GM23338 (cell line): ENCODE data around the gene CYBA. TPM values are rescaled to one million over a fixed set of nuclear protein-coding genes. Genes with fewer than 3 reads are reported as not detected.

Experiments used
- ATAC-seq: fragments of 200-7000 bp; cut with Tn5 transposase; 3 replicates; pipeline ENCODE4 v1.9.1; 2020
- DNase-seq: peaks from one replicate; pipeline ENCODE4 v3.0.0-alpha.2; 2015; ENCODE audit warnings: low spot score
- H2AFZ ChIP-seq: fragments of 200-600 bp; sonication (generic); 2 replicates; pipeline ENCODE4 v1.8.0; 2016; ENCODE audit warnings: antibody characterized with exemption, mild to moderate bottlenecking, moderate library complexity
- H3F3A ChIP-seq: fragments of 200-600 bp; sonication (generic); replicated peaks from 2 replicates; pipeline ENCODE4 v1.8.0; 2017; ENCODE audit warnings: antibody characterized with exemption, mixed run types, low read depth
- H3K27ac ChIP-seq: fragments of 200-600 bp; sonication (generic); 2 replicates; pipeline ENCODE4 v1.6.1; 2016; ENCODE audit warnings: low read depth
- H3K27me3 ChIP-seq: fragments of 200-600 bp; sonication (generic); 2 replicates; pipeline ENCODE4 v1.8.0; 2016; ENCODE audit warnings: mild to moderate bottlenecking, mixed run types, moderate library complexity; ENCODE audit not compliant: insufficient read depth
- H3K36me3 ChIP-seq: fragments of 200-600 bp; sonication (generic); 2 replicates; pipeline ENCODE4 v1.8.0; 2016; ENCODE audit warnings: mild to moderate bottlenecking; ENCODE audit not compliant: insufficient read depth
- H3K4me1 ChIP-seq: fragments of 200-600 bp; sonication (generic); 2 replicates; pipeline ENCODE4 v1.8.0; 2016; ENCODE audit warnings: mild to moderate bottlenecking, moderate library complexity; ENCODE audit not compliant: insufficient read depth
- H3K4me2 ChIP-seq: fragments of 200-600 bp; sonication (generic); 2 replicates; pipeline ENCODE4 v1.7.1; 2017; ENCODE audit warnings: mixed run types
- H3K4me3 ChIP-seq: fragments of 200-600 bp; sonication (generic); 2 replicates; pipeline ENCODE4 v1.6.1; 2016; ENCODE audit warnings: mixed run types
- H3K79me2 ChIP-seq: fragments of 200-600 bp; sonication (generic); replicated peaks from 2 replicates; pipeline ENCODE4 v1.8.0; 2017; ENCODE audit warnings: mild to moderate bottlenecking; ENCODE audit not compliant: insufficient read depth
- H3K9me2 ChIP-seq: fragments of 200-600 bp; sonication (generic); 2 replicates; pipeline ENCODE4 v1.8.0; 2017; ENCODE audit not compliant: insufficient read depth
- H4K20me1 ChIP-seq: fragments of 200-600 bp; sonication (generic); replicated peaks from 2 replicates; pipeline ENCODE4 v1.8.0; 2017; ENCODE audit warnings: mild to moderate bottlenecking; ENCODE audit not compliant: insufficient read depth
- H3K27ac Mint-ChIP-seq: 2 replicates; pipeline ENCODE4 v1.8.0; 2020; ENCODE audit warnings: inconsistent platforms, mild to moderate bottlenecking, moderate library complexity, mixed read lengths
- H3K27me3 Mint-ChIP-seq: 3 replicates; pipeline ENCODE4 v1.8.0; 2022; ENCODE audit warnings: low read depth, mild to moderate bottlenecking, moderate library complexity, mixed read lengths, inconsistent platforms; ENCODE audit not compliant: insufficient read depth, poor library complexity
- H3K36me3 Mint-ChIP-seq: 3 replicates; pipeline ENCODE4 v1.8.0; 2021; ENCODE audit warnings: low read depth, mild to moderate bottlenecking, inconsistent platforms, moderate library complexity, mixed read lengths
- H3K4me1 Mint-ChIP-seq: 3 replicates; pipeline ENCODE4 v1.8.0; 2020; ENCODE audit warnings: mild to moderate bottlenecking, inconsistent platforms, mixed read lengths
- H3K4me3 Mint-ChIP-seq: 3 replicates; pipeline ENCODE4 v1.8.0; 2021; ENCODE audit warnings: moderate library complexity, mild to moderate bottlenecking, inconsistent platforms, mixed read lengths
- H3K9me3 Mint-ChIP-seq: 3 replicates; pipeline ENCODE4 v1.8.0; 2020; ENCODE audit warnings: moderate library complexity, mild to moderate bottlenecking, inconsistent platforms, mixed read lengths
- CREB1 ChIP-seq: fragments of 250-450 bp; sonication (Bioruptor Pico); IDR thresholded peaks from 2 replicates; pipeline ENCODE4 v1.5.0; 2020; ENCODE audit warnings: low read depth, mild to moderate bottlenecking, moderate library complexity
- CTCF ChIP-seq, 2 experiments: fragments of 200-600 bp in 1 of 2; sonication (generic) in 1 of 2; conservative IDR thresholded peaks; 2 replicates each; pipeline versions ENCODE4 v1.5.1 to v1.6.1; 2016 to 2017; ENCODE audit warnings: antibody characterized with exemption in 2 of 2, low read depth in 2 of 2, mild to moderate bottlenecking in 2 of 2, moderate library complexity in 1 of 2
- EZH2 ChIP-seq: fragments of 200-600 bp; sonication (generic); IDR thresholded peaks from one replicate; pipeline ENCODE4 v1.8.0; 2017; ENCODE audit warnings: antibody characterized with exemption, mild to moderate bottlenecking, low read depth; ENCODE audit not compliant: unreplicated experiment
- polyA plus RNA-seq: library from polyadenylated mRNA; unstranded; fragments of >200 nt; fragmentation: Nextera tagmentation; extraction: Ambion mirVana; gene quantifications from 2 replicates; pipeline ENCODE4 v1.2.1, GENCODE V29; 2016
- total RNA-seq: library from RNA; depleted of rRNA; stranded (reverse); fragments of >200 nt; shearing (Covaris generic); gene quantifications from 2 replicates; pipeline ENCODE4 v1.2.3, GENCODE V29; 2014

CYBA gene
- total and polyA plus RNA-seq, 2 experiments from 2014 or later: 275 to 281 TPM

DNA sequence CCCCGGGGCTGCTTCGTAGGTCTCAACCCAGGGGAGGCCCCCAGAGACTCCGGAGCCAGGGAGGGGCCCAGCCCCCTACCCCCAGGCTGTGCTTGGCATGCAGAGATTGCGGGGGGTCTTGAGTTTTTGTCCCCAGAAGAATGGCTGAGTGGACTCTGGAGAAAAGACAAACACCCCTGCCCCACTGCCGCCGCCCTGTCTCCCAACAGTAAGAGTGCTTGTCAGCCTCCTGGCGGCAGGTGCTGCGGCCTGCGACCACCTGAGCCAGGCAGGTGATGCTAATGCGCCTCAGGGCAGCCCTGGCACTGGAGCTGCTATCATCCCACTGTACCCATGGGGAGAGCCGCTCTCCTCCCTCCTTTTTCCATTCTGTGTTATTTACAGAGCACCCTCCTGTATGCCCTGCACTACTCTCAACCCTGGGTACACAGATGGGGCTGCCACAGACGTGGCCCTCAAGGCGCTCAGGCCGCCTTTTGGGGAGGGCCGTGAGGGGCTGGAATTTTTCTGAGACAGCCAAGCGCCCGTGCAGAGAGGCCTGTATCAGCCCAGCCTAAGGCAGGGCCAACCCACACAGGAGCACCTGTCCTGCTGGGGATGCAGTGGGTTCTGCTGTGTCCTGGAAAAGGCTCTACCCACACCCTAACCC, 15.1 kb downstream of the CYBA start:
- Histone ChIP-seq H3F3A (0 out of 2 replicates have a peak, but pooled peaks cover 19% of the 10 kb centered on the region), H3K27ac (no peak overlapping the region), H3K27me3 (no peaks in the 10 kb centered on the region; the same call in 1 of the 2 replicates), H3K4me2 (peak overlapping the region; percentile 91; the same call in 1 of the 2 replicates), H3K4me3 (no peak overlapping the region), H3K9me2 (no peaks in the 10 kb centered on the region), H2AFZ (no peak overlapping the region), H3K36me3 (no peaks in the 10 kb centered on the region), H3K4me1 (peaks cover 25% of the 10 kb centered on the region), H4K20me1 (no peaks in the 10 kb centered on the region), H3K79me2 (no peaks in the 10 kb centered on the region)
- Mint-ChIP-seq H3K27me3 (peaks cover 25% of the 10 kb centered on the region), H3K27ac (no peak overlapping the region), H3K4me3 (peak overlapping the region; percentile 50; the same call in 2 of the 3 replicates), H3K36me3 (peaks cover 14% of the 10 kb centered on the region; the same call in 2 of the 3 replicates), H3K9me3 (peaks cover 3% of the 10 kb centered on the region; the same call in 1 of the 3 replicates), H3K4me1 (peaks cover 46% of the 10 kb centered on the region)
- ATAC-seq: no peak
- TF ChIP-seq EZH2 (no peak), CTCF (conservative IDR thresholded peaks at IDR 0.05; ENCODE audit: low read depth in 2 of 2) (peak in 1 of 2 experiments; percentile 31; a peak in 1 of 4 replicates)
- no peak for DNase-seq

DNA sequence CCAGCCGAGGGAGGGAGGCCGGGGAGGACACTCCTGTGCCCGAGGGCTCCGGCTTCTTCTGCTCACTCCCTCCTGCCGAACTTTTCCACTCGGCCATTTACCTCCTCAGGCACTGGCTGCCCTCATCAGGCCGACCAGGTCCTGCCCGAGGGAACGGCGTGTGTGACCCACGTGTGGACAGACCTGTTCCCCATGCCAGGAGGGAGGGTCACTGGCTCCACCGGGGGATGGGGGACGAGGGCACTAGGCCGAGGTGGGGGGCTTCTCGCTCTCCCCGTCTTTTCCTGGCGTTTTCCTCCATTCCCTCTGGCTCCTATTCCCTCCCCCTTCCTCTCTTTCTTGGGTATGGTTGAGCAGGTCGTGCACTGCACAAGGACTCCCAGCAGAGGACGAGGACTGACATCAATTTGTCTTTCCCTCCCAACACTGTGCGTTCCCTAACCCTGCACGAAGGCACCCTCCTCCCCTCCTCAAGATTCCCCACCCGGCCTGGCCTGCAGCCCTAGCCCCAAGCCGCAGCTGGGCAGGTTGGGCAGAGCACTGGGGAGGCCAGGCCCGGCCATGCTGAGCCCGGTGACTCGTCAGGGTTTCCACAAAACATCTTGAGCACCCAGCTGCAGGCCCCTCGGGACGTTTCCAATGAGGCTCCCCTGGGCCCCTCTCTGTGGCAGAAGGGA, 15.7 kb downstream of the CYBA start:
- Histone ChIP-seq H2AFZ (no peak overlapping the region), H3K36me3 (0 out of 2 replicates have a peak, but pooled peaks cover 2% of the 10 kb centered on the region), H4K20me1 (no peaks in the 10 kb centered on the region), H3K9me2 (no peaks in the 10 kb centered on the region), H3K27ac (no peak overlapping the region), H3K4me3 (peak overlapping the region; percentile 89), H3K79me2 (no peaks in the 10 kb centered on the region), H3K4me2 (peak overlapping the region; percentile 91), H3F3A (0 out of 2 replicates have a peak, but pooled peaks cover 19% of the 10 kb centered on the region), H3K27me3 (no peaks in the 10 kb centered on the region; the same call in 1 of the 2 replicates), H3K4me1 (peaks cover 25% of the 10 kb centered on the region)
- Mint-ChIP-seq H3K4me1 (peaks cover 40% of the 10 kb centered on the region), H3K36me3 (peaks cover 14% of the 10 kb centered on the region; the same call in 2 of the 3 replicates), H3K9me3 (0 out of 3 replicates have a peak, but pooled peaks cover under 1% of the 10 kb centered on the region), H3K4me3 (peak overlapping the region; percentile 71), H3K27me3 (peaks cover 21% of the 10 kb centered on the region), H3K27ac (no peak overlapping the region)
- TF ChIP-seq CREB1 (CRISPR knock-in tag): no peak
- peak in 1 of 2 experiments; percentile 2; a peak in 1 of 4 replicates for TF ChIP-seq CTCF (conservative IDR thresholded peaks at IDR 0.05; ENCODE audit: low read depth in 2 of 2)
- DNase-seq (no peak), ATAC-seq (no peak; the same call in 2 of the 3 replicates)
